Activated naive CD4-positive, alpha-beta T cell (primary cell): ENCODE measurements around the gene SNRNP25.
A peak's percentile ranks its signal among the peaks of the same experiment; 100 is the strongest.

Source experiments
- DNase-seq, 4 experiments: peaks; one replicate each; lab custom pipeline; 2025; lab: John Stamatoyannopoulos, UW

The SNRNP25 gene

DNA sequence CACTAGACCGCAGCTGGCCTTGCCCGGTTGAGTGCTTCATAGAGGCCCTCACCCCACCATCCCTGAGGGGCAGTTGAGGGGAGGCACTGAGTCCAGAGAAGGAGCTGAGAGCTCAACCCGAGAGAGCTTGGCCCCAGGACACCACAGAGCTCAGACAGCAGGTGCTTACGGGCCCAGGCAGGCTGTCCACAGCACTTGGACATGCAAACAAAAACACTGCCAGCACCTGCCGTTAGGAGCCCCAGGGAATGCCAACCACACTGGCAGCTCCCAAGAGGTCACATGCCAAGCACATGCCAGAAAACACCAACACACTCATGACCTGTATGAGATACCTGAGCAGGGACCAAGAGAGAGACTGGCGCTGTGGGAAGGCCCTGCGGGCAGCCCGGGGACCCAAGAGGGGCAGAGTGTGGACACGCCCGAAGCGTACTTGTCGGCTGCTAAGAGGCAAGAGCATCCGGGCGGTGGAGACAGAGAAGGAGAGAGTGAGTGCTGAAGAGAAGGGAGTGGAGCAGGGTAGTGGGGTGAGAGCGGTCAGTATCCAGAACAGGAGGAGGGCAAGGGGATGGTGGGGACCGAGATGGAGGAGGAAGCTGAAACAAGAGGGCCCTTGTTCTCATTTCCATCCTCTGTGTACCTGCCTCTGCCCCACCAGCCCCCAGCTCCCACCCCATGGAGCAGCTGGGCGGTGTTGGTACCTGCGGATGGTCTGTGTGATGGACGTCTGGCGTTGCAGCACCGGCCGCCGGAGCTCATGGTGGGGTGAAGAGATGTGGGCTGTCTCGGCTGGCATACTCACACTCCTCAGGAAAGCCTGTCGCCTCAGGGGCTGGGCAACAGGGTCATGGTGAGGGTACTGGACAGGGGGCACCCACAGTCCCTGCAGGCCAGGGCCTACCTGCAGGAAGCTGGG is 10.6 kb downstream of the SNRNP25 start:
- no peak for DNase-seq

GRCh38 chr16:64914-65255 is 11.3 kb downstream of the SNRNP25 start:
- no peak for DNase-seq

DNA sequence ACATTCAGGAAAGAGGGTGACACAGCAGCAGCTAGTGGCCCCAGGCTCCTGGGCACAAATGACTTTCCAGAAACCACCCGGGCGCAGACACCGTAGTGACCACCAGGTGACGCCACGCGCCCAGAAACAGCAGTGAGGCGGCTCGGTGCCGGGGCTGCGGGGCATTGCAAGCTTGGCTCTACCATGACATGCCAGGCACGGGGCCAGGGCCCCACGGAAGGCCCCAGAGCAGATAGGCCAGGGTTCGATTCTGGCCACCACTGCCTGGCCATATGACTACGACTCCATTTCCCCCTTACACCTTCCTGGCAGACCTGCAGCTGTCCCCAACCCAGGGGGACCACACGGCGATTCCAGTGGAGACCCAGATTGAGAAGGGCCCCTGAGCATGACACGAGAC is 12.1 kb downstream of the SNRNP25 start:
- peak; percentile 57 to 79 (median 74) for DNase-seq

- DNase-seq, result no peak
Measured at GRCh38 chr16:66309-67182, 12.9 kb downstream of the SNRNP25 start.

DNA sequence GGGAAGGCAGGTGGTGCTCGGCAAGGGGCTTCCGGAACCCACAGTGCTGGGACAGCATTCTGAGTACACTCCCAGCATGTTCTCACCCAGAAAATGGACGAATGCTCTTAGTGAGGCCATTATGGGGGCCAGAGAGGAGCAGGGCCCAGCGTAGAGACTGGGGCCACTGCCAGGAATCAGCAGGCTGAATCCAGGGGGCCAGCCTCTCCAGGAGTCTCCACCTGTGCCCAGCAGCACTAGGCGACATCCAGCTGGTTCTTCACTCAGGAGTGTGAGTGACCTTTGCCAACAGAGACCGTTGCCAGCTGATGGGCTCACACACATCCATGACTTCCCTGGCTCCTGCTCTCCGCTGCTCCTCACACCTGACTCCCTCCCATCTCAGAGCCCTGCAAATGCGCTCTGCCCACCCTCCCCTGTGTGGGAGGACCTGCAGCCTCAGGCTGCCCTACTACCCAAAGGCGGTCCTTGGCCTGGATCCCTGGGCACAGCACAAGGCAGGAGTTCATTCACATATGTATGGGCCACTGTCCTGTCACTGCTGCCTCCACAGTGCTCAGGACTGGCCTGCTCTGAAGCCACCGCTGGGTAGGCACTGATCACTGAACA is 13.7 kb downstream of the SNRNP25 start:
- DNase-seq, result no peak

DNA sequence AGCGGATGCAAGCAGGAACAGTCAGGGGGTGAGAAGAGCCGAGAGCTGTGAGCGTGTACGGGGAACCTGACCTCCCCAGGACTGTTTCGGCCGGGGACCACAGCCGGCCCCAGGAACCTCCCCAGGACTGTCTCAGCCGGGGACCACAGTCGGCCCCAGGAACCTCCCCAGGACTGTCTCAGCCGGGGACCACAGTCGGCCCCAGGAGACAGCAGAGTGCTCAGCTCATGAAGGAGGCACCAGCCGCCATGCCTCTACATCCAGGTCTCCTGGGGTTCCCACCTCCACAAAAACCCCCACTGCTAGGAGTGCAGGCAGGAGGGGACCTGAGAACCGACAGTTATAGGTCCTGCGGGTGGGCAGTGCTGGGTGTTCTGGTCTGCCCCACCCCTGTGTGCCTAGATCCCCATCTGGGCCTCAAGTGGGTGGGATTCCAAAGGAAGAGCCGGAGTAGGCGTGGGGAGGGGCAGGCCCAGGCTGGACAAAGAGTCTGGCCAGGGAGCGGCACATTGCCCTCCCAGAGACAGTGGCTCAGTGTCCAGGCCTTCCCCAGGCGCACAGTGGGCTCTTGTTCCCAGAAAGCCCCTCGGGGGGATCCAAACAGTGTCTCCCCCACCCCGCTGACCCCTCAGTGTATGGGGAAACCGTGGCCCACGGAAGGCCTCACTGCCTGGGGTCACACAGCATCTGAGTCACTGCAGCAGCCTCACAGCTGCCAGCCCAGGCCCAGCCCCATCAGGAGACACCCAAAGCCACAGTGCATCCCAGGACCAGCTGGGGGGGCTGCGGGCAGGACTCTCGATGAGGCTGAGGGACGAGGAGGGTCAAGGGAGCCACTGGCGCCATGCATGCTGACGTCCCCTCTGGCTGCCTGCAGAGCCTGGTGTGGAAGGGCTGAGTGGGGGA is 14.5 kb downstream of the SNRNP25 start:
- DNase-seq, result no peak

DNA sequence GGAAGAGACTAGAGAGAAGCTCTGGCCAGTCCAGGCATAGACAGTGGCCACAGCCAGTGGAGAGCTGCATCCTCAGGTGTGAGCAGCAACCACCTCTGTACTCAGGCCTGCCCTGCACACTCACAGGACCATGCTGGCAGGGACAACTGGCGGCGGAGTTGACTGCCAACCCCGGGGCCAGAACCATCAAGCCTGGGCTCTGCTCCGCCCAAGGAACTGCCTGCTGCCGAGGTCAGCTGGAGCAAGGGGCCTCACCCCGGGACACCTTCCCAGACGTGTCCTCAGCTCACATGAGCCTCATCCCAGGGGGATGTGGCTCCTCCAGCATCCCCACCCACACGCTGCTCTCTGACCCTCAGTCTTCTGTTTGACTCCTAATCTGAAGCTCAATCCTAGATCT is 15.6 kb downstream of the SNRNP25 start:
- DNase-seq, result no peak

- no peak for DNase-seq
Measured at GRCh38 chr16:71210-71539, 17.5 kb downstream of the SNRNP25 start.

- no peak for DNase-seq
Measured at GRCh38 chr16:71540-72401, 18.1 kb downstream of the SNRNP25 start.

- no peak for DNase-seq
Measured at GRCh38 chr16:72561-73548, 19.2 kb downstream of the SNRNP25 start, which contains the start of gene RHBDF1. RHBDF1 (minus strand) TSS chr16:72631; CDS start chr16:65015, 7,616 bp downstream.

DNA sequence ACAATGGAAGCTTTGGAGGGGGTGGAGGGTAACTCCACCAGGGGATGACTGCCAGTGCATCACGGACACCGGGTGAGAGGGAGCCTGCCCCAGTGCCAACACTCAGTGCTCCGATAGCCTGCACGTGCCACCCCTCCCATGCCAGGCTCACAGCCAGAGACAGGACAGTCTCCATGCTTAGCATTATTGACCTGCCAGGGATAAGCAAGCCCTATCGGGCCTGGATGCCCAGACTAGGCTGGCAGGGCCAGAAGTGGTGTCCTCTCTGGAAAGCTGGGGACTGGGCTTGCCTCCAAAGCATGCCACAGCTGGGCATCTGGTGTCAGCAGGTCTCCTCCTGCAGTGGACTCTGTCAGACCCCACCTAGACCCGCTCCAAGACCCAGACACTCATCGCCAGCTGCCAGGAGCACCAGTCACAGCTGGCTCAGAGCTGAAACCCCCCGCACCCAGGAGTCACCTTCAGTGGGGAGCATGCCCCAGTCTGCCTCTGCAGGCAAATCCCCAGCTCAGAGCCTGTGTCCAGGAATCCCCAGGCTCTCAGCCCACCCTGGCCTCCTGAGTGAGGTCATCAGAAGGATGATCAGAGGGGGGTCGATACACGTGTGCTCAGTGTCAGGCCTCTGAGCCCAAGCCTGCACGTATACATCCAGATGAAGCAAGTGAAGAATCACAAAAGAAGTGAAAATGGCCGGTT is 20.6 kb downstream of the SNRNP25 start:
- no peak for DNase-seq

GRCh38 chr16:74747-75334 is 21.2 kb downstream of the SNRNP25 start:
- DNase-seq, result no peak

GRCh38 chr16:75580-76501 is 22.2 kb downstream of the SNRNP25 start:
- no peak for DNase-seq

GRCh38 chr16:76535-77272 is 23.1 kb downstream of the SNRNP25 start:
- no peak for DNase-seq

DNA sequence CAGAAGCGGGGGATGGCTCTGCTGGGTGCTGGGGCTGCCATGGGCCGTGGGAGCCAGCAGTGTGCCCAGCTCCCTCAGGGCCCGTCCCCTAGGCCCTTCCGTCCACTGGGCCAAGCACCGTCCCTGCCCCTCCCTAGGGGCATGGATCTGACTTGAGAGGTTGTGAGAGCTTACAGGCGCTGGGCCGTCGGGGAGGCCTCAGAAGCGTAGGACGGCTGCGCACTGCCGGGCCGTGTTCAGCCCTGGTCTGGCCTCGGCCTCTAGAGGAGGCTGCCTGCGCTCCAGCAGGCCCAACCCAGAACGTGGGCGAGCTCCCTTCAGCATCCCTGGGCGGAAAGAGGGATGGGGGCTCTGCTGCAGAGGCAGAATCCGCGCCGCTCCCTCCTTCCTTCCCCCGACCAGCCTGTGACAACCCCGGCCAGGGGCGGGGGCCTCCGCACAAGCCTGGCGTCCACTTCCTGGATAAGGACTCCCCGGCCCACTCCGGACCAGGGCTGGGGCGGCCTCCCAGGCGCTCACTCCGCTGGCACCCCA is 23.7 kb downstream of the SNRNP25 start:
- DNase-seq, result no peak

DNA sequence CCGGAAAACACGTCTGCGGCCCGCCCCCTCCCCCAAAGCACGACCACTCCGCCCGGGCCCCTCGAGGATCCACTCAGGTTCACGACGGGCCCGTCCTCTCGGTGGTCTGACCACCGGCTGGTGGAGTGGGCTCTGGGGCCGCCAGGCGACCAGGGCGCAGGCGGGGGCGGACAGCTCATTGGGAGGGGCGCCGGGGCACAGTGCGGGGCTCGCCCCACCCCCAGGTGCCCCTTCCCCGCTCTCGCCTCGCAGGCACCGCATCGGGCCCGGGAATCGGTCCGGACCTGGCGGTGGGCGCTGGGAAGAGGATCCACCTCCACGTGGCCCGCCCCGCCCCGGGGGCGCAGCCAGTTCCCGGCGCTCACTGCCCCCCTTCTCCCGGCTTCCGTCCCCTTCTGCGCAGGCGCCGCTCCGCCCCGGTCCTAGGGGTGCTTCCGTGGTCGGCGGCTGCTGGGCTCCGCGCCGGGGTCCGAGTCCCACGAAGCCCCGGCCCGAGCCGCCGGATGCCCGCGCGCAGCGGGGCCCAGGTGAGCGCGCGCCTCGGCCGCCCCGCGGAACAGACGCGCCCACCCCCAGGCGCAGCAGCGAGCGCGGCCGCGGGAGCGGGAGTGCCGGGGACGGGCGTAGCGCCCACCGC is 24.3 kb downstream of the SNRNP25 start, which contains the start of gene MPG:
TSS of gene MPG (plus strand) at position 419 of the 637 bp plus-strand sequence. CDS start at position 504, 85 bp downstream.
- DNase-seq, result peak; percentile 43 to 76 (median 55)
